ENCODE measurements around the gene ODAPH.
"Not testable (repeated sequence)": the region's sequence is repeated elsewhere in the genome, so short reads cannot be mapped to it uniquely, and the experiment has no call there.

The ODAPH gene

GRCh38 chr4:75514949-75515612, 40.8 kb upstream of the ODAPH start:
- Histone ChIP-seq H3K4me2 (ENCODE audit: low read depth, low read length) (peak overlapping the region; percentile 86), H3K9me3 (replicated peaks; ENCODE audit: insufficient read depth, low read length) (no peaks in the 10 kb centered on the region), H2AFZ (ENCODE audit: low read length) (peak overlapping the region; percentile 88), H3K4me3 (ENCODE audit: low read length) (peak overlapping the region; percentile 89), H3K4me1 (ENCODE audit: low read length) (peaks cover 28% of the 10 kb centered on the region), H3K36me3 (replicated peaks; ENCODE audit: insufficient read depth, low read length) (no peaks in the 10 kb centered on the region; the same call in 1 of the 2 replicates), H3F3A (ENCODE audit: insufficient read depth, low read length) (peaks cover 24% of the 10 kb centered on the region), H3K79me2 (ENCODE audit: low read length) (peaks cover 47% of the 10 kb centered on the region), H3K9me2 (replicated peaks; ENCODE audit: insufficient read depth, low read length) (no peaks in the 10 kb centered on the region), H3K27ac (ENCODE audit: low read length) (peak overlapping the region; percentile 89), H3K9ac (ENCODE audit: low read length) (peak overlapping the region; percentile 82), H4K20me1 (ENCODE audit: insufficient read depth, low read length) (no peaks in the 10 kb centered on the region), H3K27me3 (replicated peaks; ENCODE audit: insufficient read depth, low read length) (no peaks in the 10 kb centered on the region)
- peak; percentile 56 for DNase-seq
- TF ChIP-seq CTCF (IDR thresholded peaks at IDR 0.05; ENCODE audit: low read length), result no peak
- TF ChIP-seq EZH2phosphoT487 (IDR thresholded peaks at IDR 0.05; ENCODE audit: low read length), result no peak
- TF ChIP-seq EZH2 (optimal IDR thresholded peaks at IDR 0.05; ENCODE audit: low read depth, low read length), result no peak

GRCh38 chr4:75516144-75516543, 39.7 kb upstream of the ODAPH start:
- Histone ChIP-seq H3F3A (ENCODE audit: insufficient read depth, low read length) (peaks cover 24% of the 10 kb centered on the region), H3K9ac (ENCODE audit: low read length) (no peak overlapping the region), H3K9me2 (replicated peaks; ENCODE audit: insufficient read depth, low read length) (no peaks in the 10 kb centered on the region), H2AFZ (ENCODE audit: low read length) (no peak overlapping the region), H3K27ac (ENCODE audit: low read length) (no peak overlapping the region), H4K20me1 (ENCODE audit: insufficient read depth, low read length) (no peaks in the 10 kb centered on the region), H3K9me3 (replicated peaks; ENCODE audit: insufficient read depth, low read length) (no peaks in the 10 kb centered on the region), H3K27me3 (replicated peaks; ENCODE audit: insufficient read depth, low read length) (no peaks in the 10 kb centered on the region), H3K36me3 (replicated peaks; ENCODE audit: insufficient read depth, low read length) (no peaks in the 10 kb centered on the region; the same call in 1 of the 2 replicates), H3K4me3 (ENCODE audit: low read length) (peak overlapping the region; percentile 89), H3K4me2 (ENCODE audit: low read depth, low read length) (peak overlapping the region; percentile 86), H3K4me1 (ENCODE audit: low read length) (peaks cover 28% of the 10 kb centered on the region), H3K79me2 (ENCODE audit: low read length) (peaks cover 36% of the 10 kb centered on the region)
- no peak for DNase-seq
- TF ChIP-seq EZH2 (optimal IDR thresholded peaks at IDR 0.05; ENCODE audit: low read depth, low read length) (no peak), EZH2phosphoT487 (IDR thresholded peaks at IDR 0.05; ENCODE audit: low read length) (no peak), CTCF (IDR thresholded peaks at IDR 0.05; ENCODE audit: low read length) (no peak)

GRCh38 chr4:75519452-75519851, 36.4 kb upstream of the ODAPH start:
- not testable (repeated sequence) for DNase-seq; H4K20me1 ChIP-seq (ENCODE audit: insufficient read depth, low read length); H3K4me1 ChIP-seq (ENCODE audit: low read length); H3K9me2 ChIP-seq (replicated peaks; ENCODE audit: insufficient read depth, low read length); H3K79me2 ChIP-seq (ENCODE audit: low read length); H3K4me3 ChIP-seq (ENCODE audit: low read length); H3K4me2 ChIP-seq (ENCODE audit: low read depth, low read length); H3K9me3 ChIP-seq (replicated peaks; ENCODE audit: insufficient read depth, low read length); H3K9ac ChIP-seq (ENCODE audit: low read length); H2AFZ ChIP-seq (ENCODE audit: low read length); H3K36me3 ChIP-seq (replicated peaks; ENCODE audit: insufficient read depth, low read length); H3K27ac ChIP-seq (ENCODE audit: low read length); H3K27me3 ChIP-seq (replicated peaks; ENCODE audit: insufficient read depth, low read length)
- H3F3A ChIP-seq (ENCODE audit: insufficient read depth, low read length), result peaks cover 11% of the 10 kb centered on the region

- Histone ChIP-seq H3K4me1 (ENCODE audit: low read length) (no peaks in the 10 kb centered on the region), H3K4me3 (ENCODE audit: low read length) (no peak overlapping the region), H3K27me3 (replicated peaks; ENCODE audit: insufficient read depth, low read length) (no peaks in the 10 kb centered on the region), H3K9ac (ENCODE audit: low read length) (no peak overlapping the region), H3K9me3 (replicated peaks; ENCODE audit: insufficient read depth, low read length) (no peaks in the 10 kb centered on the region), H3K9me2 (replicated peaks; ENCODE audit: insufficient read depth, low read length) (no peaks in the 10 kb centered on the region), H2AFZ (ENCODE audit: low read length) (no peak overlapping the region), H3K27ac (ENCODE audit: low read length) (no peak overlapping the region), H3K79me2 (ENCODE audit: low read length) (no peaks in the 10 kb centered on the region), H4K20me1 (ENCODE audit: insufficient read depth, low read length) (no peaks in the 10 kb centered on the region), H3F3A (ENCODE audit: insufficient read depth, low read length) (no peaks in the 10 kb centered on the region), H3K36me3 (replicated peaks; ENCODE audit: insufficient read depth, low read length) (peaks cover 5% of the 10 kb centered on the region; the same call in 1 of the 2 replicates), H3K4me2 (ENCODE audit: low read depth, low read length) (no peak overlapping the region)
- TF ChIP-seq EZH2 (optimal IDR thresholded peaks at IDR 0.05; ENCODE audit: low read depth, low read length) (no peak), CTCF (IDR thresholded peaks at IDR 0.05; ENCODE audit: low read length) (no peak), EZH2phosphoT487 (IDR thresholded peaks at IDR 0.05; ENCODE audit: low read length) (no peak)
- DNase-seq, result no peak
Observed at GRCh38 chr4:75525086-75525485, 30.8 kb upstream of the ODAPH start.
